Stimulated activated effector memory CD8-positive, alpha-beta T cell treated with anti-CD3 and anti-CD28 coated beads, Interleukin-12 subunit alpha, Interleukin-12 subunit beta, amount 100 ng/mL, for 72 hours (primary cell): ENCODE data around the gene ANKRD52.
"Not testable (repeated sequence)": the region's sequence is repeated elsewhere in the genome, so short reads cannot be mapped to it uniquely, and the experiment has no call there.

Source experiments
- ATAC-seq: fragments of 150-1000 bp; cut with Tn5 transposase; 2 replicates; pipeline ENCODE4 v1.10.0; 2021
- DNase-seq, 2 donors: peaks; one replicate each; pipeline ENCODE4 v3.0.0; 2021 to 2022; ENCODE audit warnings: low spot score in 2 of 2
- H3K27ac Mint-ChIP-seq: one replicate; pipeline ENCODE4 v1.8.0; 2022; ENCODE audit warnings: mild to moderate bottlenecking, mixed read lengths
- H3K36me3 Mint-ChIP-seq: one replicate; pipeline ENCODE4 v1.8.0; 2022; ENCODE audit warnings: mild to moderate bottlenecking, mixed read lengths
- H3K4me1 Mint-ChIP-seq: one replicate; pipeline ENCODE4 v1.8.0; 2022; ENCODE audit warnings: mixed read lengths
- H3K4me3 Mint-ChIP-seq: one replicate; pipeline ENCODE4 v1.8.0; 2022; ENCODE audit warnings: mild to moderate bottlenecking, mixed read lengths
- H3K9me3 Mint-ChIP-seq: one replicate; pipeline ENCODE4 v1.8.0; 2022; ENCODE audit warnings: mixed read lengths

ANKRD52 gene

GRCh38 chr12:56216461-56216860 lies 41.7 kb downstream of the ANKRD52 start:
- Mint-ChIP-seq H3K27ac (peak overlapping the region; percentile 44), H3K36me3 (peaks cover 62% of the 10 kb centered on the region), H3K4me3 (no peak overlapping the region), H3K9me3 (no peaks in the 10 kb centered on the region), H3K4me1 (peaks cover 18% of the 10 kb centered on the region)
- DNase-seq (no peak), ATAC-seq (no peak)

DNA sequence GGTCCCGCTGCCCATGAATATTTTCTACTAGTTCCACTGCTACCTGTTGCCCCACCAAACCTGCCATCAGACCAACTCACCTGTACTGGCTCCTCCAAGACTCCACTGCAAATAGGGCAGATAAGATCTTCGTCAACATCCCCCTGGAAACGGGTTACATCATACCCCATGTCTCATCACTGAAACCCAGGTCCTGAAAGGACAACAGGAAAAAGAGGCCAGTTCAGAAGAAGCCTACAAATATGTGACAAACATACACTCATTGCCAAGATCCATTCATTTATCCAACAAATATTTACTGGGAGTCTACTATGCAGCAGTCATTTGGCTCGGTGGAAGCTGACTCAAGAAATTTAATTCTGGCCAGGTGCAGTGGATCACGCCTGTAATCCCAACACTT lies 44.3 kb downstream of the ANKRD52 start:
- no peak overlapping the region for H3K27ac Mint-ChIP-seq
- H3K4me3 Mint-ChIP-seq: no peak overlapping the region
- no peaks in the 10 kb centered on the region for H3K9me3 Mint-ChIP-seq
- peaks cover 84% of the 10 kb centered on the region for H3K36me3 Mint-ChIP-seq
- DNase-seq: no peak
- peaks cover 6% of the 10 kb centered on the region for H3K4me1 Mint-ChIP-seq
- ATAC-seq: no peak

DNA sequence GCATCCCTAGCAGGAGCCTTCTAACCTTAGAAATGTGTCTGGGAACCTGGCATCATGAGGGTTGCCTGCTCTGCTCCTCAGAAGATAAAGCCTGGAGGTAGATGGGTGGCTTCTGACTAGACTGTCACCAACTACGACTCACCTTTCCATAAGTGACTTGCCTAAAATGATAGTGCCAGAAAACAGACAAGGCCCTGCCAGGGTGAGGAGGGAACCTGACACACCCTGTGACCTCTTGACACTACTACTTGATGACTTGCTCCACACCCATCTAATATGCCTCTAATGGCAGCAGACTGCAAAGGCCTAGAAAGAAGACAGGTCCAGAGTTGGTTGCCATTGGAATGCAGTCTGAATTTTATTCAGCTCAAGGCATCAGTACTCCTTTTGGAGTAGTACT lies 45.8 kb downstream of the ANKRD52 start:
- Mint-ChIP-seq H3K9me3 (no peaks in the 10 kb centered on the region), H3K27ac (no peak overlapping the region), H3K4me3 (no peak overlapping the region), H3K4me1 (peaks cover 6% of the 10 kb centered on the region), H3K36me3 (peaks cover 99% of the 10 kb centered on the region)
- no peak for DNase-seq
- ATAC-seq: peak; percentile 95

DNA sequence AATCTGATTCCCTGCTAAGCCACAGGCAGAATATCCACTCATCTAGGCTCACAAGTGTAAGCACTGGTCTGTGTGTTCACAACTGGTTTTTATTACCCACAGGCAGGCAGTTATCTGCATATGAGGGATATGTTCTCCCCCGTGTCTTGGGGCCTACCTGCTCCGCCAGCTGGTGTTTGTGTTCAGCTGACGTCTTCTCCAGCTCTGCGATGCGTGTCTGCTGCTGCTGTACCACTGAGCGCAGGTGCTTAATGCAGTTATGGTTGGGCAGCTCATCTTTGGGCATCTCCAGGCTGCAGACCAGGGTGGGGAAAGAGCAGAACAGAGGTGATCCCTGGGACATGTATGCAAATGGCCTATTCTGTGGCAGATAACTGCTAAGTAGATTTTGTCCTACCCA lies 50.2 kb downstream of the ANKRD52 start:
- Mint-ChIP-seq H3K9me3 (no peaks in the 10 kb centered on the region), H3K27ac (no peak overlapping the region), H3K4me3 (no peak overlapping the region), H3K4me1 (no peaks in the 10 kb centered on the region), H3K36me3 (peaks cover 90% of the 10 kb centered on the region)
- ATAC-seq (no peak), DNase-seq (no peak)

GRCh38 chr12:56206452-56207166 lies 51.6 kb downstream of the ANKRD52 start:
- Mint-ChIP-seq H3K9me3 (no peaks in the 10 kb centered on the region), H3K36me3 (peaks cover 76% of the 10 kb centered on the region), H3K4me3 (no peak overlapping the region), H3K27ac (no peak overlapping the region), H3K4me1 (no peaks in the 10 kb centered on the region)
- no peak for DNase-seq
- peak; percentile 73 for ATAC-seq

GRCh38 chr12:56205445-56205844 lies 52.7 kb downstream of the ANKRD52 start:
- Mint-ChIP-seq H3K36me3 (peaks cover 64% of the 10 kb centered on the region), H3K9me3 (no peaks in the 10 kb centered on the region), H3K4me3 (no peak overlapping the region), H3K27ac (no peak overlapping the region), H3K4me1 (no peaks in the 10 kb centered on the region)
- DNase-seq (no peak), ATAC-seq (no peak)

GRCh38 chr12:56204275-56204674 lies 53.9 kb downstream of the ANKRD52 start:
- Mint-ChIP-seq H3K27ac (no peak overlapping the region), H3K9me3 (no peaks in the 10 kb centered on the region), H3K4me3 (no peak overlapping the region), H3K36me3 (peaks cover 52% of the 10 kb centered on the region), H3K4me1 (no peaks in the 10 kb centered on the region)
- DNase-seq: no peak
- no peak for ATAC-seq

DNA sequence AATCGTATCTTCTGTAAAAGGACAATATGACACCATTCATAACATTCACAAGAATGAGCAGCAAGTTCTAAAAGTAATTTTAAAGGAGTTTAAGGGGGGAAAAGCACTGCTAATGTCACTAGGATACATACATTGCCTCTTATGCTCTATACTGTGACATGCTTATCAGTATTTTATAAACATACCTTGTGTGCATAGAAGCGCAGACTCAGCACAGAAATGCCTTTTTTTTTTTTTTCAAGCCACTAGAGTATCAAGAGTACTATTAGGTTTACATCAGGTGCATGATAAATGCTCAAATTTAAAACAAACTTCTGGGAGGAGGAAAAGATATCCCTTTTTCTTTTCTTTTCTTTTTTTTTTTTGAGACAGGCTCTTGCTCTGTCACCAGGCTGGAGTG lies 55.3 kb downstream of the ANKRD52 start:
- Mint-ChIP-seq H3K36me3 (peaks cover 38% of the 10 kb centered on the region), H3K4me3 (no peak overlapping the region), H3K27ac (peak overlapping the region; percentile 38), H3K9me3 (no peaks in the 10 kb centered on the region), H3K4me1 (no peaks in the 10 kb centered on the region)
- ATAC-seq (no peak), DNase-seq (no peak)

- peak overlapping the region; percentile 38 for H3K27ac Mint-ChIP-seq
These were observed 55.8 kb downstream of the ANKRD52 start for GRCh38 chr12:56202366-56202765.

DNA sequence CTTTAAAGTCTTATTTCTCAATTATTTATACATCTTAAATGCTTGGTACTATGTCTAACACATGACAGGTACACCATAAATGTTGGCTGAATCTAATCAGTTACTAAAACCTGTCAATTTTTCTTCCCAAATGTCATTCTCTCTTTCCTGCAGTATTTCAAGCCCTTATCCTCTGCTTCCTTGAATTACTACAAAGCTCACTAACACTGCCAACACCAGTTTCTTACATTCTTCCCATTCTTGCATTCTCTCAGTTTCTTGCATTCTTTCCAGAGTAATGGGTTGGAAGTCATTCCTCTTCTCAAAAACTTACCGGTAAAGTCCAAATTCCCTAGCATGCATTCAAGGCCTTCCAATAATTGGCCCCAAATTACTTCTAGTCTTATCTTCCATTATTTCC lies 59.3 kb downstream of the ANKRD52 start:
- H3K36me3 Mint-ChIP-seq: no peaks in the 10 kb centered on the region
- H3K4me3 Mint-ChIP-seq: no peak overlapping the region
- no peaks in the 10 kb centered on the region for H3K9me3 Mint-ChIP-seq
- no peak for DNase-seq
- H3K27ac Mint-ChIP-seq: no peak overlapping the region
- no peak for ATAC-seq
- H3K4me1 Mint-ChIP-seq: peaks cover 5% of the 10 kb centered on the region

More at GRCh38 chr12:56202366-56202765, 55.8 kb downstream of the ANKRD52 start:
- ATAC-seq (no peak), DNase-seq (no peak)
- Mint-ChIP-seq H3K36me3 (peaks cover 33% of the 10 kb centered on the region), H3K9me3 (no peaks in the 10 kb centered on the region), H3K4me3 (no peak overlapping the region), H3K4me1 (no peaks in the 10 kb centered on the region)

- Mint-ChIP-seq H3K27ac (no peak overlapping the region), H3K9me3 (no peaks in the 10 kb centered on the region), H3K4me3 (no peak overlapping the region), H3K4me1 (peaks cover 11% of the 10 kb centered on the region), H3K36me3 (no peaks in the 10 kb centered on the region)
- ATAC-seq: no peak
- DNase-seq: no peak
These were observed 60.1 kb downstream of the ANKRD52 start for GRCh38 chr12:56197921-56198635.

DNA sequence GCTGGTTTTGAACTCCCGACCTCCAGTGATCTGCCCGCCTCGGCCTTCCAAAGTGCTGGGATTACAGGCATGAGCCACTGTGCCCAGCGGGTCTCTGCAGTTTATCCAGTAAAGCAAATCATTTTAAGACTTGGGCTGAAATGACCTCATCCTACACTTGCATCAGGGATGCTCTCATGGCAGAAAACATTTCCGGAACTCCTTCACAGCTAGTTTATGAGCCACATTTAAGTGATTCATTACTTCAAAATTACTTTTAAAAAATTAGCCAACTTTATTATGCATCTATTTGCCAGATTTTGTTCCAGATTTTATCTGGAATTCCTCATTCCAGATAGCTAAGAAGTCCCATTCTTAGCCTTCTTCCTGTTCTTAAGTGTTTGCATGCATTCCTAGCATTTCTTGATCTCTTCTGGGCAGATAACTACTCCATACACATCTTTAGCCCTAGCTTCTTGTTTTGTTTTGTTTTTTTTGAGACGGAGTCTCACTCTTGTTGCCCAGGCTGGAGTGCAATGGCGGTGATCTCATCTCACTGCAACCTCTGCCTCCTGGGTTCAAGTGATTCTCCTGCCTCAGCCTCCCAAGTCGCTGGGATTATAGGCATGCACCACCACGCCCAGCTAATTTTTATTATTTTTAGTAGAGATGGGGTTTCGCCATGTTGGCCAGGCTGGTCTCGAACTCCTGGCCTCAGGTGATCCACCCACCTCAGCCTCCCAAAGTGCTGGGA lies 61.2 kb downstream of the ANKRD52 start:
- not testable (repeated sequence) for H3K36me3 Mint-ChIP-seq, H3K4me3 Mint-ChIP-seq, DNase-seq, H3K9me3 Mint-ChIP-seq, H3K27ac Mint-ChIP-seq, ATAC-seq
- peaks cover 19% of the 10 kb centered on the region for H3K4me1 Mint-ChIP-seq

- H3K4me3 Mint-ChIP-seq: no peak overlapping the region
- DNase-seq (peak; percentile 58 to 83), ATAC-seq (peak; percentile 29)
- H3K9me3 Mint-ChIP-seq: no peaks in the 10 kb centered on the region
- peaks cover 39% of the 10 kb centered on the region for H3K4me1 Mint-ChIP-seq
- H3K27ac Mint-ChIP-seq: peak overlapping the region; percentile 84
- peaks cover 21% of the 10 kb centered on the region for H3K36me3 Mint-ChIP-seq
These were observed 65.1 kb downstream of the ANKRD52 start for GRCh38 chr12:56193025-56193578.

- ATAC-seq: no peak
- peaks cover 27% of the 10 kb centered on the region for H3K36me3 Mint-ChIP-seq
- peak overlapping the region; percentile 84 for H3K27ac Mint-ChIP-seq
These were observed 65.6 kb downstream of the ANKRD52 start for GRCh38 chr12:56192582-56192981.

GRCh38 chr12:56190695-56191155 lies 67.5 kb downstream of the ANKRD52 start:
- Mint-ChIP-seq H3K4me3 (peak overlapping the region; percentile 97), H3K36me3 (peaks cover 45% of the 10 kb centered on the region), H3K4me1 (peaks cover 60% of the 10 kb centered on the region), H3K27ac (peak overlapping the region; percentile 100), H3K9me3 (no peaks in the 10 kb centered on the region)
- DNase-seq: no peak
- no peak for ATAC-seq

More at GRCh38 chr12:56192582-56192981, 65.6 kb downstream of the ANKRD52 start:
- Mint-ChIP-seq H3K4me1 (peaks cover 44% of the 10 kb centered on the region), H3K4me3 (no peak overlapping the region), H3K9me3 (no peaks in the 10 kb centered on the region)
- no peak for DNase-seq
